Gastroesophageal sphincter (tissue), 4 donors: Measurements from ENCODE around the gene ANKRD55. TPM values are rescaled to one million over a fixed set of nuclear protein-coding genes. Genes with fewer than 3 reads are reported as not detected.

ENCODE experiments used
- ATAC-seq: fragments of 150-250 bp; one replicate; pipeline ENCODE4 v1.9.1; 2016; ENCODE audit warnings: mild to moderate bottlenecking, moderate library complexity
- H3K27ac ChIP-seq, 4 donors: fragments of 200-600 bp; sonication (generic) in 3 of 4; 1 replicate in 3 of 4; 2 replicates in 1 of 4; pipeline ENCODE4 v1.5.1; 2016 to 2019
- H3K27me3 ChIP-seq: fragments of 200-600 bp; sonication (generic); one replicate; pipeline ENCODE4 v1.5.1; 2019
- H3K36me3 ChIP-seq, 2 donors: fragments of 200-600 bp; sonication (generic); one replicate each; pipeline ENCODE4 v1.5.1; 2019; ENCODE audit warnings: control low read depth in 1 of 2
- H3K4me1 ChIP-seq, 3 donors: fragments of 200-600 bp; sonication (generic); 1 replicate in 2 of 3; 2 replicates in 1 of 3; pipeline ENCODE4 v1.5.1; 2016 to 2019; ENCODE audit warnings: control low read depth in 2 of 3
- H3K4me3 ChIP-seq, 2 donors: fragments of 200-600 bp; sonication (generic); one replicate each; pipeline ENCODE4 v1.5.1; 2019; ENCODE audit warnings: mild to moderate bottlenecking in 1 of 2, moderate library complexity in 1 of 2
- H3K9me3 ChIP-seq, 3 donors: fragments of 200-600 bp; sonication (generic); one replicate each; pipeline ENCODE4 v1.5.1; 2017 to 2019; ENCODE audit warnings: control low read depth in 2 of 3
- CTCF ChIP-seq, 4 experiments: fragments of 200-600 bp in 2 of 4; fragments of 450-650 bp in 2 of 4; sonication (generic) in 1 of 4; IDR thresholded peaks; one replicate each; pipeline ENCODE4 v1.5.1; 2017 to 2019; ENCODE audit warnings: antibody characterized with exemption in 4 of 4, mild to moderate bottlenecking in 2 of 4, moderate library complexity in 2 of 4
- EP300 ChIP-seq: sonication (generic); formaldehyde crosslinking; IDR thresholded peaks from one replicate; pipeline ENCODE4 v1.6.1; 2017; ENCODE audit warnings: antibody characterized with exemption, mild to moderate bottlenecking
- POLR2A ChIP-seq, 2 donors: fragments of 450-650 bp; IDR thresholded peaks; one replicate each; pipeline ENCODE4 v1.6.1; 2017; ENCODE audit warnings: antibody characterized with exemption in 2 of 2, mild to moderate bottlenecking in 2 of 2, moderate library complexity in 1 of 2
- POLR2AphosphoS5 ChIP-seq: sonication (generic); formaldehyde crosslinking; IDR thresholded peaks from one replicate; pipeline ENCODE4 v1.6.1; 2017; ENCODE audit warnings: antibody characterized with exemption
- WGBS, 2 donors: methylation state at CpG; one replicate each; pipeline ENCODE4 v1.1.5; 2018; ENCODE audit warnings: low coverage in 1 of 2; 5-methylcytosine and 5-hydroxymethylcytosine counted together
- total RNA-seq, 4 donors: library from RNA; depleted of rRNA; stranded (reverse); fragments of >200 nt; gene quantifications; one replicate each; pipeline ENCODE4 v1.1.0, GENCODE V29; 2016

Gene ANKRD55
- total RNA-seq, 4 donors from 2014 or later = 0.27 TPM; not detected in 3

GRCh38 chr5:56255502-56255901, 22.4 kb upstream of the ANKRD55 start:
- Histone ChIP-seq H3K4me1 (no peaks in the 10 kb centered on the region), H3K4me3 (no peak overlapping the region), H3K27ac (no peak overlapping the region), H3K36me3 (no peaks in the 10 kb centered on the region), H3K27me3 (no peaks in the 10 kb centered on the region), H3K9me3 (no peaks in the 10 kb centered on the region)
- 77 to 78% methylated on average over 1 of the region's 1 CpG for WGBS, 2 donors
- no peak for ATAC-seq
- TF ChIP-seq EP300 (no peak), CTCF (IDR thresholded peaks at IDR 0.05) (no peak)

GRCh38 chr5:56253924-56254323, 20.8 kb upstream of the ANKRD55 start:
- no peak overlapping the region for H3K4me3 ChIP-seq
- no peaks in the 10 kb centered on the region for H3K27me3 ChIP-seq
- no peaks in the 10 kb centered on the region for H3K4me1 ChIP-seq
- H3K27ac ChIP-seq = no peak overlapping the region
- H3K36me3 ChIP-seq = no peaks in the 10 kb centered on the region
- 84 to 86% methylated on average over 3 to 4 of the region's 6 CpGs for WGBS, 2 donors
- H3K9me3 ChIP-seq = no peaks in the 10 kb centered on the region
- no peak for ATAC-seq
- TF ChIP-seq EP300 (no peak), POLR2AphosphoS5 (no peak), POLR2A (IDR thresholded peaks at IDR 0.05) (no peak), CTCF (IDR thresholded peaks at IDR 0.05) (no peak)

- no peak overlapping the region for H3K27ac ChIP-seq
- H3K4me1 ChIP-seq = no peaks in the 10 kb centered on the region
- no peaks in the 10 kb centered on the region for H3K36me3 ChIP-seq
- no peak overlapping the region for H3K4me3 ChIP-seq
- no peaks in the 10 kb centered on the region for H3K9me3 ChIP-seq
- TF ChIP-seq POLR2AphosphoS5 = no peak
- TF ChIP-seq POLR2A (IDR thresholded peaks at IDR 0.05) = no peak
- TF ChIP-seq EP300 = no peak
- no peak for TF ChIP-seq CTCF (IDR thresholded peaks at IDR 0.05)
- WGBS, 2 donors = 49 to 60% methylated on average over 2 of the region's 2 CpGs
- H3K27me3 ChIP-seq = no peaks in the 10 kb centered on the region
- ATAC-seq = no peak
Measured at GRCh38 chr5:56253126-56253525, 20.0 kb upstream of the ANKRD55 start.

GRCh38 chr5:56251918-56252553, 18.9 kb upstream of the ANKRD55 start:
- H3K9me3 ChIP-seq = no peaks in the 10 kb centered on the region
- TF ChIP-seq EP300 (no peak), CTCF (IDR thresholded peaks at IDR 0.05) (no peak), POLR2A (IDR thresholded peaks at IDR 0.05) (no peak), POLR2AphosphoS5 (no peak)
- H3K4me1 ChIP-seq = no peaks in the 10 kb centered on the region
- no peaks in the 10 kb centered on the region for H3K36me3 ChIP-seq
- no peak overlapping the region for H3K27ac ChIP-seq
- WGBS, 2 donors = 80 to 88% methylated on average over 4 of the region's 4 CpGs
- no peak overlapping the region for H3K4me3 ChIP-seq
- ATAC-seq = peak; percentile 58
- no peaks in the 10 kb centered on the region for H3K27me3 ChIP-seq

- Histone ChIP-seq H3K27me3 (no peaks in the 10 kb centered on the region), H3K9me3 (no peaks in the 10 kb centered on the region), H3K36me3 (no peaks in the 10 kb centered on the region), H3K27ac (no peak overlapping the region), H3K4me1 (no peaks in the 10 kb centered on the region), H3K4me3 (no peak overlapping the region)
- no peak for ATAC-seq
- no peak for TF ChIP-seq POLR2AphosphoS5
- no peak for TF ChIP-seq EP300
- no peak for TF ChIP-seq POLR2A (IDR thresholded peaks at IDR 0.05)
- TF ChIP-seq CTCF (IDR thresholded peaks at IDR 0.05) = no peak
Measured at GRCh38 chr5:56251440-56251839, 18.3 kb upstream of the ANKRD55 start.
